Ishikawa (cell line): Measurements from ENCODE around the gene ACP1.

Experiments
- CEBPB ChIP-seq: IDR thresholded peaks from 2 replicates; pipeline ENCODE4 v1.6.1; 2012
- CREB1 ChIP-seq: IDR thresholded peaks from 2 replicates; pipeline ENCODE4 v1.6.1; 2012; ENCODE audit warnings: low read depth
- EGR1 ChIP-seq: IDR thresholded peaks from 2 replicates; pipeline ENCODE4 v1.6.1; 2012
- EP300 ChIP-seq: IDR thresholded peaks from 2 replicates; pipeline ENCODE4 v1.6.1; 2012; ENCODE audit warnings: borderline replicate concordance
- FOXM1 ChIP-seq: IDR thresholded peaks from 2 replicates; pipeline ENCODE4 v1.6.1; 2012; ENCODE audit warnings: low read depth, borderline replicate concordance
- NFIC ChIP-seq: IDR thresholded peaks from 2 replicates; pipeline ENCODE4 v1.6.1; 2012
- RAD21 ChIP-seq: IDR thresholded peaks from 2 replicates; pipeline ENCODE4 v1.6.1; 2012; ENCODE audit warnings: low read depth
- TAF1 ChIP-seq: IDR thresholded peaks from 2 replicates; pipeline ENCODE4 v1.6.1; 2012; ENCODE audit warnings: low read depth, mild to moderate bottlenecking
- TCF12 ChIP-seq: IDR thresholded peaks from 2 replicates; pipeline ENCODE4 v1.6.1; 2012; ENCODE audit warnings: low read depth
- TEAD4 ChIP-seq: IDR thresholded peaks from 2 replicates; pipeline ENCODE4 v1.6.1; 2012
- YY1 ChIP-seq: IDR thresholded peaks from 2 replicates; pipeline ENCODE4 v1.6.1; 2012; ENCODE audit warnings: low read depth
- ZBTB7A ChIP-seq: IDR thresholded peaks from 2 replicates; pipeline ENCODE4 v1.6.1; 2012; ENCODE audit warnings: low read depth
- TF ChIP-seq, protein P1 (sequence below): IDR thresholded peaks from 2 replicates; pipeline ENCODE4 v1.6.1; 2012
- TF ChIP-seq, protein P2 (sequence below): IDR thresholded peaks from 2 replicates; pipeline ENCODE4 v1.6.1; 2012
- TF ChIP-seq, protein P3 (sequence below): IDR thresholded peaks from 2 replicates; pipeline ENCODE4 v1.6.1; 2012; ENCODE audit warnings: low read depth, mild to moderate bottlenecking

Gene ACP1

DNA sequence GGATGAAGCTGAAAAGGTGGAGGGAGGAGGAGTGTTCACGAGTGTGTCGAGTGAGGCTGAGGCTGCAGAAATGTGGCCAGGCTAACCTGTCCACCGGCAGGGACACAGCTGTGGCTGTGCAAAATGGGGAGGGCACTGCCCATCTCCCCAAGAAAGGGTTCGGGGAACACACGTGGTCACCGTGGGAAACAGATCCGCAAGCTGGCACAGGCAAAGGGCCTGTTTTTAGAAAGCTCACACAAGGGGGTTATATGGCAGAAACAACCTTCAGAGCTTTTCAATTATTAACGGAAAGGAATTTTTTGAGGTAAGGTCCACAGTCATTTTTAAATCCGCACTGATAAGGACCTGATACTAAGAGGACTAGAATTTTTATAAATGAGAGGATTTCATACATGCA lies 36.6 kb upstream of the ACP1 start:
- TF ChIP-seq YY1 (no peak), TAF1 (no peak), EGR1 (no peak), CEBPB (no peak), TEAD4 (no peak), TCF12 (no peak), FOXM1 (no peak), NFIC (no peak), RAD21 (no peak), EP300 (no peak)
- TF ChIP-seq, protein P1, sequence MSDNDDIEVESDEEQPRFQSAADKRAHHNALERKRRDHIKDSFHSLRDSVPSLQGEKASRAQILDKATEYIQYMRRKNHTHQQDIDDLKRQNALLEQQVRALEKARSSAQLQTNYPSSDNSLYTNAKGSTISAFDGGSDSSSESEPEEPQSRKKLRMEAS: no peak
- TF ChIP-seq, protein P2, sequence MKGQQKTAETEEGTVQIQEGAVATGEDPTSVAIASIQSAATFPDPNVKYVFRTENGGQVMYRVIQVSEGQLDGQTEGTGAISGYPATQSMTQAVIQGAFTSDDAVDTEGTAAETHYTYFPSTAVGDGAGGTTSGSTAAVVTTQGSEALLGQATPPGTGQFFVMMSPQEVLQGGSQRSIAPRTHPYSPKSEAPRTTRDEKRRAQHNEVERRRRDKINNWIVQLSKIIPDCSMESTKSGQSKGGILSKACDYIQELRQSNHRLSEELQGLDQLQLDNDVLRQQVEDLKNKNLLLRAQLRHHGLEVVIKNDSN: no peak

DNA sequence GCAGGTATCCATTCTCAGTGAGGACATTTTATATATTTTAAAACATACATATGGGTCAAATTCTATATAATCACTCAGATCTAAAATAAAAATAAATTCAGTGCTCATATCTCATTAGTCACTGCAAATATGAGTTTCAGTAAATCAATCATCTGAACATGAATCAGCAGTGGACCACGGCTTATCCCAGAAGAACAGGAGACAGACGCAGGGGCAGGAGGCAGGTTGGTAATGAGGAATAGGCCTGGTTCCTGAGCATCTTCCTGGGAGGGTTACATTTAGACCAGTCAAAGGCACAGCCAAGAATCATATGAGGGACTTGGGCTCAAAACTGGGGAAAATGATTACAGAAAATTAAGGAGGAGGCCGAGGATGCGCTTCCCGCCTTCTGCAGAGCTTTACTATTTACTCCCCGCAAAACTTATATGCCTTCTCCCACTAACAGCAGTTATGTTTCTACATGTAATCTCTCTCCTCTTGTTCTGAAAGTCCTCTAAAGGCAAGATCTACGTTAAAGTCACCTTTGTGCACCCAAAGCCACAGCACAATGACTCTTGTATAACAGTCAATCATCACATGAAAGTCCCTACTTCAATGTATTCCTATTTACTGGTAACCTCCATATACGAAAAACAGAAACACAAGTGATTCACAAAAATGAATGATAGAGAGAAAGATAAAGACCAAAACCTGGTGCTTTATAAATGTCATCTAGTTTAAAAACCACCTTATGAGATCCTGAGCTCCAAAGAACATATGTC lies 36.0 kb upstream of the ACP1 start:
- TF ChIP-seq, protein P2: no peak
- no peak for TF ChIP-seq TCF12
- no peak for TF ChIP-seq RAD21
- TF ChIP-seq, protein P3, sequence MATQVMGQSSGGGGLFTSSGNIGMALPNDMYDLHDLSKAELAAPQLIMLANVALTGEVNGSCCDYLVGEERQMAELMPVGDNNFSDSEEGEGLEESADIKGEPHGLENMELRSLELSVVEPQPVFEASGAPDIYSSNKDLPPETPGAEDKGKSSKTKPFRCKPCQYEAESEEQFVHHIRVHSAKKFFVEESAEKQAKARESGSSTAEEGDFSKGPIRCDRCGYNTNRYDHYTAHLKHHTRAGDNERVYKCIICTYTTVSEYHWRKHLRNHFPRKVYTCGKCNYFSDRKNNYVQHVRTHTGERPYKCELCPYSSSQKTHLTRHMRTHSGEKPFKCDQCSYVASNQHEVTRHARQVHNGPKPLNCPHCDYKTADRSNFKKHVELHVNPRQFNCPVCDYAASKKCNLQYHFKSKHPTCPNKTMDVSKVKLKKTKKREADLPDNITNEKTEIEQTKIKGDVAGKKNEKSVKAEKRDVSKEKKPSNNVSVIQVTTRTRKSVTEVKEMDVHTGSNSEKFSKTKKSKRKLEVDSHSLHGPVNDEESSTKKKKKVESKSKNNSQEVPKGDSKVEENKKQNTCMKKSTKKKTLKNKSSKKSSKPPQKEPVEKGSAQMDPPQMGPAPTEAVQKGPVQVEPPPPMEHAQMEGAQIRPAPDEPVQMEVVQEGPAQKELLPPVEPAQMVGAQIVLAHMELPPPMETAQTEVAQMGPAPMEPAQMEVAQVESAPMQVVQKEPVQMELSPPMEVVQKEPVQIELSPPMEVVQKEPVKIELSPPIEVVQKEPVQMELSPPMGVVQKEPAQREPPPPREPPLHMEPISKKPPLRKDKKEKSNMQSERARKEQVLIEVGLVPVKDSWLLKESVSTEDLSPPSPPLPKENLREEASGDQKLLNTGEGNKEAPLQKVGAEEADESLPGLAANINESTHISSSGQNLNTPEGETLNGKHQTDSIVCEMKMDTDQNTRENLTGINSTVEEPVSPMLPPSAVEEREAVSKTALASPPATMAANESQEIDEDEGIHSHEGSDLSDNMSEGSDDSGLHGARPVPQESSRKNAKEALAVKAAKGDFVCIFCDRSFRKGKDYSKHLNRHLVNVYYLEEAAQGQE: no peak
- no peak for TF ChIP-seq FOXM1
- TF ChIP-seq EP300: no peak
- TF ChIP-seq, protein P1: no peak
- no peak for TF ChIP-seq EGR1
- no peak for TF ChIP-seq ZBTB7A
- TF ChIP-seq TAF1: no peak
- TF ChIP-seq TEAD4: no peak
- TF ChIP-seq CEBPB: no peak
- TF ChIP-seq NFIC: no peak
- no peak for TF ChIP-seq YY1
- TF ChIP-seq CREB1: no peak

DNA sequence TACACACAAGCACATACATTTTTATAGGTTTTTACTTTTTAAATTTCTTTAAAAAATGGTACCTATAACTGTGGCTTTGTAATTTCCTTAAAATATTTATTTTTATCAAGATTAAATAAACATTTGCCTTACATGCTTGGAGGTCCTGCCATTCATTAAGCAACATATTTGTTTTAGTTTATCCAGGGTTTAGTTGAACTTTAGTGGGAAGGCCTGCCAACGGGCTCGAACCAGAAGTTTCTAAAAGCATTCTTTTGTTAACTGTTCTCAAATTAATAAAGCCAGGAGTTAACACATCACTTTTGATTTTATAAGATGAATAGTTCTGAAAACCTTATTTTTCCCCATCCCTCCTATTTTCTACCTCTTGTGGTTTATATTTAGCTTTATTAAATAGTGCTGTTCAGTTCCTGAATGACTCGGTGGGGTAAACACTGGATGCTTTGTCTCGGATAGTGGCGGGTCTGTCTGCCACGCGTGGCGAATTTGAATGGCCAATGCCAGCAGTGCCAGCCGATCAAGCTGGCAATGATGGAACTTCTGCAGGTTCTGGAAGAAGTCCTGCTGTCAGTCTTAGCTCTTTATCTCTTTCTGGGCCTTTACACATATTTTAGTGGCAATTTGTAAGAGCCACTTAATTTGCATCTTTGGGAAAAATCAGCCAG lies 33.1 kb upstream of the ACP1 start:
- TF ChIP-seq CREB1: no peak

DNA sequence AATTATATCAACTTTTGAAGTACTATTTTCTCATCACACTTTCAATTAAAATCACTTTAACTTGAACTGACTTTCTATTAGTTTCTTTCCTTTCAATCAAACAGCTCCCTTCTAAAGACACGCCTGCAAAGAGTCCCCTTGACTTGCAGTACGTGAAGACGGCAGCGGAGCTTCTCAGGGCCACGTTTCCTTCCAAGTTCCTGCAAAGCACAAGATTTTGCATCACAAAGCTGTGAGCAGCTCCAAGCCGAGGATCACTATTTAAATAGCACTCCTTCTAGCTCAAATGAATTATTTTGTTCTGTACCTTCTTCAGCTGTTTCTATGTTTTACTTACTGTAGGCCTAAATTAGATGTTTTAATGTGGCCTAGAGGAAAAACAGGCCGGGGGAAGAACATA lies 31.7 kb upstream of the ACP1 start:
- no peak for TF ChIP-seq TCF12
- no peak for TF ChIP-seq FOXM1
- TF ChIP-seq, protein P3: no peak
- TF ChIP-seq EGR1: no peak
- no peak for TF ChIP-seq CEBPB
- TF ChIP-seq CREB1: no peak
- no peak for TF ChIP-seq NFIC
- no peak for TF ChIP-seq EP300
- TF ChIP-seq ZBTB7A: no peak
- no peak for TF ChIP-seq YY1

DNA sequence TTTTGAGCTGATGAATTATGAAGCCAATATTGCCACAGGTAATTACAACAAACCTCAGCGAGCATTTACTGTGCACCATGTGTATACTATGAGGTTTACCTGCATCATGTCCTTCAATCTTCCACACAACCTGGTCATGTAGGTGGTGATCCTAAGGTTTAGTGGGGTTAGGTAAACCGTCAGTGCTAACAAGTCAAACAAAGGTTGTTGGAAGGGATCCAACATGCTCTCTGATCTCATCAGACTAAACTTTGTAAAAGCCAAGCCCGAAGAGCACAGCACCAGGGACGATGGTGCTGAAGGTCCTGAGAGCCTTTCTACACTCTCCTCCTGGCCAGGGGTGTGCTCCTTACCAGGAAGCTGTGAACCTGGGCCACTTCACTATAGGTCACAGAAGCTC lies 30.3 kb upstream of the ACP1 start:
- TF ChIP-seq, protein P1: no peak
- TF ChIP-seq, protein P2: no peak
- TF ChIP-seq FOXM1 (no peak), RAD21 (no peak), CEBPB (no peak), EGR1 (no peak), NFIC (no peak)
- TF ChIP-seq, protein P3: no peak
